Epithelial cell of esophagus (primary cell): ENCODE measurements around the gene DHDDS.

Experiments
- DNase-seq: peaks from one replicate; pipeline ENCODE4 v3.0.0; 2010; ENCODE audit warnings: low read depth
- H3K4me3 ChIP-seq: 2 replicates; pipeline ENCODE4 v1.5.1; 2011; ENCODE audit warnings: mild to moderate bottlenecking, low read length, control low read depth
- CTCF ChIP-seq: IDR thresholded peaks from 2 replicates; pipeline ENCODE4 v1.5.1; 2011; ENCODE audit warnings: low read depth, mild to moderate bottlenecking, low read length, control low read depth, inconsistent platforms; ENCODE audit not compliant: insufficient read depth; ENCODE audit errors: missing control alignments

DHDDS gene

DNA sequence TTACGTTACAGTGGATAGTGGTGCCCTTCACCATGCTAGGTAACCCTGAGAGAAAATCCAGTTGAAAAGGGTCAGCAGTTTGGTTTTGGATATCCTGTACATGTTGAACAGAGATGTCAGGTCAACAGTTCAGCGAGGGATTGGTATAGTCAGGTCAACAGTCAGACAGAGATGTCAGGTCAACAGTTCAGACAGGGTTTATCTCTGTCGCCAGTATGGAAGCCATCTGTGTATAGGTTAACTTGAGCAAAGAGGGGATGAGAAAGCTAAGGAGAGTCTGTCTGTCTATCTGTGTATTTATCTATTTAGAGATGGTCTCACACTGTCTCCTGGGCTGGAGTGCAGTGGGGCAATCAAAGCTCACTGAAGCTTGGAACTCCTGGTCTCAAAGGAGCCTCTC is 17.7 kb downstream of the DHDDS start:
- no peak for TF ChIP-seq CTCF
- H3K4me3 ChIP-seq, result no peak overlapping the region
- no peak for DNase-seq

- TF ChIP-seq CTCF, result no peak
Measured at GRCh38 chr1:26450908-26451307, 18.8 kb downstream of the DHDDS start.

GRCh38 chr1:26452459-26453183 is 20.5 kb downstream of the DHDDS start:
- no peak for TF ChIP-seq CTCF
- no peak overlapping the region for H3K4me3 ChIP-seq
- no peak for DNase-seq

More at GRCh38 chr1:26450908-26451307, 18.8 kb downstream of the DHDDS start:
- no peak for DNase-seq
- H3K4me3 ChIP-seq, result no peak overlapping the region

GRCh38 chr1:26459148-26459547 is 27.0 kb downstream of the DHDDS start:
- no peak for TF ChIP-seq CTCF
- H3K4me3 ChIP-seq, result no peak overlapping the region
- no peak for DNase-seq

GRCh38 chr1:26459573-26460031 is 27.5 kb downstream of the DHDDS start:
- H3K4me3 ChIP-seq, result no peak overlapping the region
- TF ChIP-seq CTCF, result no peak
- DNase-seq, result no peak

DNA sequence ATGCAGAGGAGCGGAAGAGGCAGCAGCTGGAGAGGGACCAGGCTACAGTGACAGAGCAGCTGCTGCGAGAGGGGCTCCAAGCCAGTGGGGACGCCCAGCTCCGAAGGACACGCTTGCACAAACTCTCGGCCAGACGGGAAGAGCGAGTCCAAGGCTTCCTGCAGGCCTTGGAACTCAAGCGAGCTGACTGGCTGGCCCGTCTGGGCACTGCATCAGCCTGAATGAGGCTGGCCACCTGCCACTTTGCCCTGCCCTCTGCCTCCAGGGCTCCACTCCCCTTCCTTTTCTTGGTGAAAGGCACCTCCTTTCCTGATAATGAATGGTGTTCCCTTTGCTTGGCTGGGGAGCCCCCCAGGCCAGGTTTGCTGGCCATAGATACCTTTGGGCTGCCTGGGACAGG is 36.8 kb downstream of the DHDDS start:
- TF ChIP-seq CTCF, result no peak
- H3K4me3 ChIP-seq, result no peak overlapping the region
- peak; percentile 43 for DNase-seq

GRCh38 chr1:26469558-26469957 is 37.4 kb downstream of the DHDDS start:
- H3K4me3 ChIP-seq, result no peak overlapping the region
- no peak for DNase-seq
- TF ChIP-seq CTCF, result no peak
